HL-60/S4 treated with retinoic acid at 250 ng/mL for 4 days and 3 days (cell line): ENCODE measurements around the gene GJA5.
"Not testable (repeated sequence)": the region's sequence is repeated elsewhere in the genome, so short reads cannot be mapped to it uniquely, and the experiment has no call there.

Experiments
- in situ Hi-C: fragments of 300-500 bp; cut with MboI; formaldehyde crosslinking; loops from 2 replicates; pipeline ENCODE4 v1.7.0; 2022; ENCODE audit warnings: low sequenced_read_pairs

GJA5 gene

GRCh38 chr1:147734291-147734841 is 26.0 kb downstream of the GJA5 start:
- in situ Hi-C loops = not testable (repeated sequence)

GRCh38 chr1:147729315-147729714 is 31.1 kb downstream of the GJA5 start:
- in situ Hi-C loops = no loop called here

- in situ Hi-C loops = no loop called here
These were observed 34.2 kb downstream of the GJA5 start for GRCh38 chr1:147726168-147726567.

- in situ Hi-C loops = no loop called here
These were observed 34.7 kb downstream of the GJA5 start for GRCh38 chr1:147725685-147726084.

- in situ Hi-C loops = no loop called here
These were observed 36.6 kb downstream of the GJA5 start for GRCh38 chr1:147723691-147724323.

GRCh38 chr1:147722124-147722523 is 38.3 kb downstream of the GJA5 start:
- in situ Hi-C loops = no loop called here

GRCh38 chr1:147721716-147722115 is 38.7 kb downstream of the GJA5 start:
- in situ Hi-C loops = no loop called here

GRCh38 chr1:147720557-147720956 is 39.8 kb downstream of the GJA5 start:
- in situ Hi-C loops = no loop called here

- in situ Hi-C loops = no loop called here
These were observed 40.6 kb downstream of the GJA5 start for GRCh38 chr1:147719711-147720225.

- in situ Hi-C loops = no loop called here
These were observed 41.2 kb downstream of the GJA5 start for GRCh38 chr1:147719029-147719698.

- in situ Hi-C loops = no loop called here
These were observed 42.7 kb downstream of the GJA5 start for GRCh38 chr1:147717706-147718097.

GRCh38 chr1:147717051-147717705 is 43.2 kb downstream of the GJA5 start:
- in situ Hi-C loops = no loop called here

GRCh38 chr1:147712605-147713004 is 47.8 kb downstream of the GJA5 start:
- in situ Hi-C loops = no loop called here
